H9 (cell line): ENCODE measurements around the gene FLT1. TPM values are rescaled to one million over a fixed set of nuclear protein-coding genes. Genes with fewer than 3 reads are reported as not detected.

Source experiments
- DNase-seq: peaks from one replicate; pipeline ENCODE4 v3.0.0-alpha.2; 2017
- H2AFZ ChIP-seq: one replicate; pipeline ENCODE4 v1.6.1; 2013; ENCODE audit warnings: mild to moderate bottlenecking, low read length, control low read depth, moderate library complexity
- H2AK5ac ChIP-seq: 2 replicates; pipeline ENCODE4 v1.6.1; 2013; ENCODE audit warnings: low read length, control low read depth, mixed read lengths; ENCODE audit not compliant: insufficient read length
- H2BK120ac ChIP-seq: one replicate; pipeline ENCODE4 v1.6.1; 2013; ENCODE audit warnings: low read depth, mild to moderate bottlenecking, low read length, control low read depth, inconsistent platforms; ENCODE audit not compliant: poor library complexity, severe bottlenecking
- H2BK12ac ChIP-seq: 2 replicates; pipeline ENCODE4 v1.6.1; 2013; ENCODE audit warnings: low read length, control low read depth, mixed read lengths, low read depth; ENCODE audit not compliant: insufficient read length
- H2BK15ac ChIP-seq: 2 replicates; pipeline ENCODE4 v1.6.1; 2013; ENCODE audit warnings: low read depth, low read length, control low read depth
- H2BK20ac ChIP-seq: one replicate; pipeline ENCODE4 v1.6.1; 2013; ENCODE audit warnings: low read depth, mild to moderate bottlenecking, low read length, control low read depth, inconsistent platforms; ENCODE audit not compliant: poor library complexity, severe bottlenecking
- H2BK5ac ChIP-seq: 2 replicates; pipeline ENCODE4 v1.6.1; 2013; ENCODE audit warnings: low read length, control low read depth, mixed read lengths; ENCODE audit not compliant: insufficient read length
- H3K14ac ChIP-seq: 2 replicates; pipeline ENCODE4 v1.6.1; 2013; ENCODE audit warnings: low read length, control low read depth; ENCODE audit not compliant: insufficient read depth
- H3K18ac ChIP-seq: 2 replicates; pipeline ENCODE4 v1.6.1; 2013; ENCODE audit warnings: low read depth, mild to moderate bottlenecking, mixed read lengths, low read length, control low read depth; ENCODE audit not compliant: insufficient read length
- H3K23ac ChIP-seq: 2 replicates; pipeline ENCODE4 v1.6.1; 2013; ENCODE audit warnings: low read length, control low read depth, mixed read lengths, low read depth; ENCODE audit not compliant: insufficient read length
- H3K23me2 ChIP-seq: 2 replicates; pipeline ENCODE4 v1.6.1; 2013; ENCODE audit warnings: low read depth, mild to moderate bottlenecking, mixed read lengths, low read length, control low read depth; ENCODE audit not compliant: insufficient read length, poor library complexity, severe bottlenecking
- H3K27ac ChIP-seq: 2 replicates; pipeline ENCODE4 v1.5.1; 2013; ENCODE audit warnings: low read length, control low read depth, mixed read lengths, low read depth; ENCODE audit not compliant: insufficient read length
- H3K27me3 ChIP-seq: 2 replicates; pipeline ENCODE4 v1.6.1; 2013; ENCODE audit warnings: low read length, control low read depth, inconsistent platforms; ENCODE audit not compliant: insufficient read depth
- H3K4ac ChIP-seq: 2 replicates; pipeline ENCODE4 v1.6.1; 2013; ENCODE audit warnings: low read depth, mild to moderate bottlenecking, control low read depth, inconsistent platforms, low read length, moderate library complexity
- H3K4me1 ChIP-seq: 2 replicates; pipeline ENCODE4 v1.6.1; 2013; ENCODE audit warnings: low read length, control low read depth, inconsistent platforms; ENCODE audit not compliant: insufficient read depth
- H3K4me2 ChIP-seq: 2 replicates; pipeline ENCODE4 v1.6.1; 2013; ENCODE audit warnings: low read length, control low read depth, mixed read lengths; ENCODE audit not compliant: insufficient read length, insufficient read depth
- H3K56ac ChIP-seq: 2 replicates; pipeline ENCODE4 v1.6.1; 2013; ENCODE audit warnings: low read depth, mild to moderate bottlenecking, mixed read lengths, low read length, control low read depth; ENCODE audit not compliant: insufficient read length
- H3K79me1 ChIP-seq: 2 replicates; pipeline ENCODE4 v1.6.1; 2013; ENCODE audit warnings: low read depth, mild to moderate bottlenecking, moderate library complexity, low read length, control low read depth, inconsistent platforms; ENCODE audit not compliant: insufficient read depth, poor library complexity, severe bottlenecking
- H3K79me2 ChIP-seq: 2 replicates; pipeline ENCODE4 v1.6.1; 2013; ENCODE audit warnings: low read length, control low read depth, inconsistent platforms; ENCODE audit not compliant: insufficient read depth
- H3K9ac ChIP-seq: 2 replicates; pipeline ENCODE4 v1.6.1; 2013; ENCODE audit warnings: low read length, control low read depth, mixed read lengths; ENCODE audit not compliant: insufficient read length; ENCODE audit errors: extremely low read depth
- H3K9me3 ChIP-seq: one replicate; pipeline ENCODE4 v1.6.1; 2013; ENCODE audit warnings: low read depth, low read length, inconsistent platforms; ENCODE audit not compliant: control insufficient read depth
- H3T11ph ChIP-seq: one replicate; pipeline ENCODE4 v1.6.1; 2013; ENCODE audit warnings: mild to moderate bottlenecking, low read length, control low read depth, inconsistent platforms
- H4K20me1 ChIP-seq: one replicate; pipeline ENCODE4 v1.6.1; 2013; ENCODE audit not compliant: control insufficient read depth, insufficient read length, insufficient read depth
- H4K5ac ChIP-seq: 2 replicates; pipeline ENCODE4 v1.6.1; 2013; ENCODE audit warnings: low read depth, mild to moderate bottlenecking, mixed read lengths, low read length, control low read depth; ENCODE audit not compliant: insufficient read length
- H4K8ac ChIP-seq: replicated peaks from 2 replicates; pipeline ENCODE4 v1.6.1; 2013; ENCODE audit warnings: low read length, control low read depth, mixed read lengths, low read depth; ENCODE audit not compliant: insufficient read length
- H4K91ac ChIP-seq: 2 replicates; pipeline ENCODE4 v1.6.1; 2013; ENCODE audit warnings: low read depth, mild to moderate bottlenecking, moderate library complexity, mixed read lengths, low read length, control low read depth; ENCODE audit not compliant: insufficient read length
- H3K27ac Mint-ChIP-seq, 3 experiments: 2 replicates in 2 of 3; 3 replicates in 1 of 3; pipeline ENCODE4 v1.8.0; 2020 to 2021; ENCODE audit warnings: mixed read lengths in 3 of 3, mild to moderate bottlenecking in 1 of 3, moderate library complexity in 1 of 3
- H3K27me3 Mint-ChIP-seq: 2 replicates; pipeline ENCODE4 v1.8.0; 2021; ENCODE audit warnings: low read depth, mild to moderate bottlenecking, moderate library complexity, mixed read lengths
- H3K36me3 Mint-ChIP-seq, 3 experiments: 2 replicates in 2 of 3; 3 replicates in 1 of 3; pipeline ENCODE4 v1.8.0; 2020 to 2021; ENCODE audit warnings: low read depth in 3 of 3, mixed read lengths in 3 of 3; ENCODE audit not compliant: insufficient read depth in 1 of 3
- H3K4me1 Mint-ChIP-seq, 2 experiments: 2 replicates each; pipeline ENCODE4 v1.8.0; 2020; ENCODE audit warnings: mixed read lengths in 2 of 2
- H3K4me3 Mint-ChIP-seq, 2 experiments: 2 replicates in 1 of 2; 3 replicates in 1 of 2; pipeline ENCODE4 v1.8.0; 2020 to 2021; ENCODE audit warnings: mild to moderate bottlenecking in 2 of 2, mixed read lengths in 2 of 2, moderate library complexity in 1 of 2
- H3K9me3 Mint-ChIP-seq, 2 experiments: 2 replicates in 1 of 2; 3 replicates in 1 of 2; pipeline ENCODE4 v1.8.0; 2020; ENCODE audit warnings: mild to moderate bottlenecking in 2 of 2, mixed read lengths in 2 of 2, moderate library complexity in 1 of 2
- CTCF ChIP-seq: fragments of 200-600 bp; sonication (generic); conservative IDR thresholded peaks from 3 replicates; pipeline ENCODE4 v1.8.0; 2021; ENCODE audit warnings: antibody characterized with exemption, mild to moderate bottlenecking
- WGBS: extraction: QIAGEN DNeasy Blood & Tissue Kit; methylation state at CpG from one replicate; pipeline ENCODE4 v1.1.7; 2013; ENCODE audit warnings: missing lambda C conversion rate, low lambda C conversion rate, mixed read lengths; ENCODE audit not compliant: insufficient read length; ENCODE audit errors: extremely low coverage; 5-methylcytosine and 5-hydroxymethylcytosine counted together
- total RNA-seq: library from RNA; stranded (reverse); gene quantifications from 2 replicates; pipeline ENCODE4 v1.2.1, GENCODE V29; 2021

The FLT1 gene
- total RNA-seq, 1 experiment from 2014 or later = 84.1 TPM

GRCh38 chr13:28329395-28330158 lies 165.4 kb downstream of the FLT1 start:
- no peak overlapping the region for H3K18ac ChIP-seq
- H3K23me2 ChIP-seq = no peaks in the 10 kb centered on the region
- no peak overlapping the region for H3K4ac ChIP-seq
- no peaks in the 10 kb centered on the region for H4K20me1 ChIP-seq
- no peak overlapping the region for H4K8ac ChIP-seq
- Mint-ChIP-seq H3K4me1 (peaks cover 2 to 7% of the 10 kb centered on the region in 2 experiments; a peak in 2 of 4 replicates), H3K9me3 (no peaks in the 10 kb centered on the region; a peak in 1 of 5 replicates), H3K4me3 (no peak overlapping the region), H3K36me3 (peaks cover 16 to 26% (median 24%) of the 10 kb centered on the region in 3 experiments; a peak in 6 of 7 replicates), H3K27ac (peak overlapping the region in 2 of 3 experiments; percentile 46 to 70; a peak in 2 of 7 replicates), H3K27me3 (no peaks in the 10 kb centered on the region)
- no peaks in the 10 kb centered on the region for H3K79me2 ChIP-seq
- H2BK120ac ChIP-seq = no peak overlapping the region
- H3T11ph ChIP-seq = no peak overlapping the region
- no CpG with 5 or more reads among the region's 17 CpGs for WGBS
- H3K23ac ChIP-seq = no peak overlapping the region
- H2BK20ac ChIP-seq = no peak overlapping the region
- no peak overlapping the region for H4K91ac ChIP-seq
- H3K79me1 ChIP-seq = no peaks in the 10 kb centered on the region
- H4K5ac ChIP-seq = no peak overlapping the region
- no peak overlapping the region for H2BK5ac ChIP-seq
- no peaks in the 10 kb centered on the region; the same call in 1 of the 2 replicates for H3K27me3 ChIP-seq
- no peak overlapping the region for H2AFZ ChIP-seq
- H3K9ac ChIP-seq = no peak overlapping the region
- no peak for TF ChIP-seq CTCF
- DNase-seq = no peak
- H3K14ac ChIP-seq = no peak overlapping the region; the same call in 1 of the 2 replicates
- H3K4me1 ChIP-seq = no peaks in the 10 kb centered on the region
- H3K4me2 ChIP-seq = no peak overlapping the region
- no peak overlapping the region for H2BK15ac ChIP-seq
- H3K56ac ChIP-seq = no peak overlapping the region
- H3K9me3 ChIP-seq = no peaks in the 10 kb centered on the region
- no peak overlapping the region for H2AK5ac ChIP-seq
- no peak overlapping the region for H3K27ac ChIP-seq
- no peak overlapping the region for H2BK12ac ChIP-seq
